T-cell (primary cell): ENCODE data around the gene ACTBL2. TPM values are rescaled to one million over a fixed set of nuclear protein-coding genes. Genes with fewer than 3 reads are reported as not detected.

ENCODE experiments used
- ATAC-seq, 4 experiments: fragments of 200-7000 bp in 3 of 4; fragments of 150-1000 bp in 1 of 4; cut with Tn5 transposase; replicated peaks in 1 of 4; 1 replicate in 3 of 4; 2 replicates in 1 of 4; pipeline ENCODE4 v1.10.0; 2021; ENCODE audit warnings: moderate library complexity in 3 of 4, mild to moderate bottlenecking in 2 of 4, moderate number of reproducible peaks in 1 of 4
- CTCF ChIA-PET, 2 donors: fragments of 300-600 bp; sonication (Branson Sonifier 250); formaldehyde crosslinking; loops; one replicate each; lab custom pipeline; 2022; ENCODE audit warnings: antibody characterized with exemption in 2 of 2; lab: Charles Lee
- POLR2A ChIA-PET, 2 donors: fragments of 300-600 bp; sonication (Branson Sonifier 250); formaldehyde crosslinking; loops; one replicate each; lab custom pipeline; 2022; ENCODE audit warnings: antibody characterized with exemption in 2 of 2; lab: Charles Lee
- DNase-seq, 35 experiments: peaks; one replicate each; pipeline versions ENCODE4 v3.0.0 to v3.0.0-alpha.2; 2013 to 2023
- H3K27ac ChIP-seq: one replicate; pipeline ENCODE4 v1.5.1; 2013; ENCODE audit warnings: low read length
- H3K27me3 ChIP-seq, 2 experiments: replicated peaks in 1 of 2; 1 replicate in 1 of 2; 2 replicates in 1 of 2; pipeline versions ENCODE4 v1.6.1 to v1.7.0; 2013; ENCODE audit warnings: low read length in 1 of 2, mixed read lengths in 1 of 2; ENCODE audit not compliant: control insufficient read depth in 2 of 2, insufficient read depth in 2 of 2; ENCODE audit errors: extremely low read depth in 1 of 2
- H3K36me3 ChIP-seq, 2 donors: 1 replicate in 1 of 2; 2 replicates in 1 of 2; pipeline versions ENCODE4 v1.6.1 to v1.7.0; 2013; ENCODE audit warnings: low read length in 1 of 2; ENCODE audit not compliant: control insufficient read depth in 2 of 2, insufficient read depth in 1 of 2; ENCODE audit errors: extremely low read depth in 1 of 2
- H3K4me1 ChIP-seq, 2 experiments: 1 replicate in 1 of 2; 2 replicates in 1 of 2; pipeline versions ENCODE4 v1.6.1 to v1.7.0; 2013; ENCODE audit warnings: low read length in 2 of 2, mixed read lengths in 1 of 2; ENCODE audit not compliant: insufficient read depth in 2 of 2, control insufficient read depth in 1 of 2; ENCODE audit errors: extremely low read depth in 1 of 2
- H3K4me3 ChIP-seq, 2 donors: 1 replicate in 1 of 2; 2 replicates in 1 of 2; pipeline versions ENCODE4 v1.5.1 to v1.7.0; 2013; ENCODE audit warnings: mild to moderate bottlenecking in 2 of 2, low read length in 1 of 2, moderate library complexity in 1 of 2; ENCODE audit not compliant: control insufficient read depth in 1 of 2; ENCODE audit errors: extremely low read depth in 1 of 2
- H3K9me3 ChIP-seq: 2 replicates; pipeline ENCODE4 v1.7.0; 2013
- H3K27ac Mint-ChIP-seq, 2 donors: one replicate each; pipeline ENCODE4 v1.8.0; 2020 to 2021; ENCODE audit warnings: mild to moderate bottlenecking in 2 of 2, mixed read lengths in 2 of 2
- H3K27me3 Mint-ChIP-seq, 2 donors: one replicate each; pipeline ENCODE4 v1.8.0; 2021 to 2022; ENCODE audit warnings: mixed read lengths in 2 of 2
- H3K36me3 Mint-ChIP-seq: one replicate; pipeline ENCODE4 v1.8.0; 2021; ENCODE audit warnings: mixed read lengths
- H3K4me1 Mint-ChIP-seq, 3 donors: one replicate each; pipeline ENCODE4 v1.8.0; 2020 to 2022; ENCODE audit warnings: mixed read lengths in 3 of 3, mild to moderate bottlenecking in 1 of 3
- H3K4me3 Mint-ChIP-seq, 3 donors: one replicate each; pipeline ENCODE4 v1.8.0; 2020 to 2022; ENCODE audit warnings: mild to moderate bottlenecking in 3 of 3, mixed read lengths in 3 of 3, moderate library complexity in 3 of 3
- H3K9me3 Mint-ChIP-seq, 3 donors: one replicate each; pipeline ENCODE4 v1.8.0; 2020 to 2022; ENCODE audit warnings: mixed read lengths in 3 of 3
- WGBS: methylation state at CpG from one replicate; pipeline ENCODE4 v1.1.5; 2013; ENCODE audit warnings: missing lambda C conversion rate; ENCODE audit not compliant: insufficient coverage; 5-methylcytosine and 5-hydroxymethylcytosine counted together
- total RNA-seq, 35 experiments: library from RNA in 6 of 35; stranded (reverse) in 6 of 35; fragments of 120-200 nt in 1 of 35; gene quantifications; one replicate each; pipeline versions ENCODE4 v1.2.1 to v1.2.4 and lab custom pipeline; 2013 to 2026

ACTBL2 gene
- total RNA-seq, 5 donors from 2014 or later (not counting 1 experiment from before 2014, with no cell fraction given): not detected

- ATAC-seq: no peak
- Mint-ChIP-seq H3K4me1 (no peaks in the 10 kb centered on the region), H3K4me3 (no peak overlapping the region), H3K36me3 (no peaks in the 10 kb centered on the region), H3K9me3 (no peaks in the 10 kb centered on the region), H3K27me3 (peaks cover under 1 to 7% of the 10 kb centered on the region in 2 donors), H3K27ac (no peak overlapping the region)
- ChIA-PET CTCF (no interaction called here), POLR2A (no interaction called here)
- H3K27ac ChIP-seq: no peak overlapping the region
- H3K36me3 ChIP-seq: no peaks in the 10 kb centered on the region
- H3K4me3 ChIP-seq: no peak overlapping the region
- WGBS: 90% methylated on average over 3 of the region's 5 CpGs
- no peaks in the 10 kb centered on the region for H3K9me3 ChIP-seq
- no peaks in the 10 kb centered on the region for H3K4me1 ChIP-seq
- H3K27me3 ChIP-seq: peaks cover 0 to 2% of the 10 kb centered on the region in 2 experiments
- no peak for DNase-seq
Observed at GRCh38 chr5:57505272-57506200, 22.9 kb upstream of the ACTBL2 start.

GRCh38 chr5:57504357-57504756 lies 21.7 kb upstream of the ACTBL2 start:
- peaks cover 0 to 2% (median 0%) of the 10 kb centered on the region in 3 donors for H3K4me1 Mint-ChIP-seq

GRCh38 chr5:57503433-57503832 lies 20.8 kb upstream of the ACTBL2 start:
- DNase-seq (no peak), ATAC-seq (no peak)
- ChIA-PET POLR2A (interaction anchor here in 1 of 2 donors (0.6 kb wide), 1 partner anchor 1798 kb away, joined by 7 read pairs; no protein-coding TSS in a partner anchor), CTCF (no interaction called here)
- Histone ChIP-seq H3K4me3 (no peak overlapping the region), H3K27me3 (no peaks in the 10 kb centered on the region), H3K9me3 (no peaks in the 10 kb centered on the region), H3K36me3 (no peaks in the 10 kb centered on the region), H3K27ac (no peak overlapping the region), H3K4me1 (no peaks in the 10 kb centered on the region)
- H3K36me3 Mint-ChIP-seq: no peaks in the 10 kb centered on the region
- H3K27ac Mint-ChIP-seq: no peak overlapping the region
- no CpG with 5 or more reads among the region's 3 CpGs for WGBS
- H3K4me1 Mint-ChIP-seq: peaks cover 5 to 8% (median 6%) of the 10 kb centered on the region in 3 donors
- H3K9me3 Mint-ChIP-seq: no peaks in the 10 kb centered on the region
- H3K4me3 Mint-ChIP-seq: no peak overlapping the region
- H3K27me3 Mint-ChIP-seq: peaks cover 0 to 3% of the 10 kb centered on the region in 2 donors

More at GRCh38 chr5:57504357-57504756, 21.7 kb upstream of the ACTBL2 start:
- H3K27me3 ChIP-seq: no peaks in the 10 kb centered on the region
- peaks cover 0 to 3% of the 10 kb centered on the region in 2 donors for H3K27me3 Mint-ChIP-seq
- 79% methylated on average over 5 of the region's 5 CpGs for WGBS
- H3K36me3 Mint-ChIP-seq: no peaks in the 10 kb centered on the region
- DNase-seq: no peak
- H3K4me3 Mint-ChIP-seq: no peak overlapping the region
- ATAC-seq: no peak
- H3K27ac ChIP-seq: no peak overlapping the region
- H3K27ac Mint-ChIP-seq: no peak overlapping the region
- no peaks in the 10 kb centered on the region for H3K4me1 ChIP-seq
- CTCF ChIA-PET: no interaction called here
- H3K9me3 ChIP-seq: no peaks in the 10 kb centered on the region
- no peak overlapping the region for H3K4me3 ChIP-seq
- POLR2A ChIA-PET: no interaction called here
- H3K36me3 ChIP-seq: no peaks in the 10 kb centered on the region
- H3K9me3 Mint-ChIP-seq: no peaks in the 10 kb centered on the region

- H3K4me3 Mint-ChIP-seq: no peak overlapping the region
- H3K27ac Mint-ChIP-seq: no peak overlapping the region
- no peak overlapping the region for H3K27ac ChIP-seq
Observed at GRCh38 chr5:57501414-57502201, 19.0 kb upstream of the ACTBL2 start.

GRCh38 chr5:57499262-57500050 lies 16.8 kb upstream of the ACTBL2 start:
- H3K9me3 Mint-ChIP-seq: no peaks in the 10 kb centered on the region
- peaks cover 19 to 28% (median 26%) of the 10 kb centered on the region in 3 donors for H3K4me1 Mint-ChIP-seq
- H3K27ac Mint-ChIP-seq: peak overlapping the region; percentile 44 to 53
- 76% methylated on average over 2 of the region's 8 CpGs for WGBS
- DNase-seq (peak in 1 of 35 experiments; percentile 34), ATAC-seq (no peak)
- Histone ChIP-seq H3K4me1 (peaks cover 11 to 12% of the 10 kb centered on the region in 2 experiments), H3K36me3 (no peaks in the 10 kb centered on the region), H3K27me3 (no peaks in the 10 kb centered on the region), H3K27ac (no peak overlapping the region), H3K4me3 (no peak overlapping the region), H3K9me3 (no peaks in the 10 kb centered on the region)
- POLR2A ChIA-PET: interaction anchor here in 1 of 2 donors (0.5 kb wide), 1 partner anchor 961 kb away, joined by 3 read pairs; no protein-coding TSS in a partner anchor
- peaks cover 0 to 3% of the 10 kb centered on the region in 2 donors for H3K27me3 Mint-ChIP-seq
- no peaks in the 10 kb centered on the region for H3K36me3 Mint-ChIP-seq
- CTCF ChIA-PET: interaction anchor here (0.8 to 2.0 kb wide), 5 partner anchors 9 to 961 kb away, joined by 3 to 14 read pairs (median 4); partner anchors contain the start of gene PLK2 (in 1 of the 2)
- H3K4me3 Mint-ChIP-seq: peak overlapping the region; percentile 40 to 61 (median 56)

More at GRCh38 chr5:57501414-57502201, 19.0 kb upstream of the ACTBL2 start:
- CTCF ChIA-PET: interaction anchor here in 1 of 2 donors (0.6 kb wide), 1 partner anchor 1691 kb away, joined by 3 read pairs; no protein-coding TSS in a partner anchor
- WGBS: 41% methylated on average over 4 of the region's 7 CpGs
- H3K4me3 ChIP-seq: no peak overlapping the region
- POLR2A ChIA-PET: no interaction called here
- Mint-ChIP-seq H3K27me3 (peaks cover 0 to 2% of the 10 kb centered on the region in 2 donors), H3K9me3 (no peaks in the 10 kb centered on the region), H3K4me1 (peaks cover 5 to 13% (median 8%) of the 10 kb centered on the region in 3 donors), H3K36me3 (no peaks in the 10 kb centered on the region)
- H3K27me3 ChIP-seq: no peaks in the 10 kb centered on the region
- H3K36me3 ChIP-seq: no peaks in the 10 kb centered on the region
- no peak for DNase-seq
- no peaks in the 10 kb centered on the region for H3K4me1 ChIP-seq
- no peaks in the 10 kb centered on the region for H3K9me3 ChIP-seq
- ATAC-seq: no peak
